HG03442 (cell line): Measurements from ENCODE around the gene STMN3.

ENCODE experiments used
- ATAC-seq: cut with Tn5 transposase; IDR thresholded peaks from one replicate; pipeline ENCODE4 v1.9.1; 2021; ENCODE audit warnings: mild to moderate bottlenecking, moderate library complexity; ENCODE audit not compliant: unreplicated experiment

STMN3 gene

DNA sequence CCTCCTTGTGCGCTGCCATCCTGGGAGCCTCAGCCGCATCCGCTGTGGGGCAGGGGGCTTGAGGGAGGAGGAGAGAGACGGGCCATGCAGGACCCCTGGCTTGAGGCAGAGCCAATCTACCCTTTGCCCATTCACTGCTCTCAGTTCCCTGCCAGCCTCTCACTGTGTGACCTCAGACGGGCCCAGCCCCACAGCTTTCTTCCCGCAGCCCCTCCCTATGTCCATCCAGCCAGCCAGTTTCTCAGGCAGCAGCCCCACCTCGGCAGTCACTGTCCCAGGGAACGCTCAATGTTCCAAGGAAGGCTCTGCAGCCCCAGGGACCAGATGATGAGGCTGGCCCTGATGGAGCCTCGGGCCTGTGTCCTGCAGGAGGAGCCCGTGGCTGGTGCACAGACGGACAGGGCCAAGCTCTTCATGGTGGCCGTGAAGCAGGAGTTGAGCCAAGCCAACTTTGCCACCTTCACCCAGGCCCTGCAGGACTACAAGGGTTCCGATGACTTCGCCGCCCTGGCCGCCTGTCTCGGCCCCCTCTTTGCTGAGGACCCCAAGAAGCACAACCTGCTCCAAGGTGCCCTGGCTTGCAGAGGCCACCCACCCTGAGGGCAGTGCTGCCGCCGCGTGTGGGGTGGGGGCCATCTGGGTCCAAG is 39.3 kb upstream of the STMN3 start:
- ATAC-seq, result no peak

DNA sequence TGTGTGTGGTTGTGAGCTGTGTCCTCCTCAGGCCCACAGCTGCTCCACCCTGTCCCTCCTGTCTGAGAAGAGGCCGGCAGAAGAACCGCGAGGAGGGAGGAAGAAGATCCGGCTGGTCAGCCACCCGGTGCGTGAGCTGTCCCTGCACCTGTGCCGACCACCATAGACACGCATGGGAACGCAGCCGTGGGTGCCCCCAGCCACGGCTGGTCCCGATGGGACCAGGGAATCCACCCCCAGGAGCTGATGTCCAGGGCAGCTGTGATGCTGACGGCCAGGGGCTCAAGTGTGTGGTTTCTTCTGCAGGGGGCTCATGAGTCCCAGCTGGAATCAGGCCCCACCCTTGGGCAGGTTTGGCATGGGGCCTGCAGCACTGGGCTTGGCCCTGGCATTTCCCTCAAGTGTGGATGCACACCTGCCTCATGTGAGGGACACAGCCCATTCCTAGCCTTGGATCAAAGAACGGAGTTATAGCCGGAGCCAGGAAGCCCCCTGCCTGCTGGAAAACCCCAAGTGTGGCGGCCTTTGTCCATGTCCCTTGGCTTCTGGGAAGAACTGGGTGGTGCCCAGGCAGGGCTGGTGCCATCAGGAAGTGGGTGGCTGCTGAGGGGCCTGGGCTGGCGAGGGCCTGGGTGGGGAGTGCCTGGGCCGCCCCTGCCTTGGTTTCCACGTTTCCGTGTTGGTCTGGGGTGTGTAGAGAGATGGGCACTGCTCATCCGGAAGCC is 38.6 kb upstream of the STMN3 start:
- ATAC-seq, result no peak

- ATAC-seq, result no peak
Measured at GRCh38 chr20:63690898-63691710, 37.9 kb upstream of the STMN3 start.

DNA sequence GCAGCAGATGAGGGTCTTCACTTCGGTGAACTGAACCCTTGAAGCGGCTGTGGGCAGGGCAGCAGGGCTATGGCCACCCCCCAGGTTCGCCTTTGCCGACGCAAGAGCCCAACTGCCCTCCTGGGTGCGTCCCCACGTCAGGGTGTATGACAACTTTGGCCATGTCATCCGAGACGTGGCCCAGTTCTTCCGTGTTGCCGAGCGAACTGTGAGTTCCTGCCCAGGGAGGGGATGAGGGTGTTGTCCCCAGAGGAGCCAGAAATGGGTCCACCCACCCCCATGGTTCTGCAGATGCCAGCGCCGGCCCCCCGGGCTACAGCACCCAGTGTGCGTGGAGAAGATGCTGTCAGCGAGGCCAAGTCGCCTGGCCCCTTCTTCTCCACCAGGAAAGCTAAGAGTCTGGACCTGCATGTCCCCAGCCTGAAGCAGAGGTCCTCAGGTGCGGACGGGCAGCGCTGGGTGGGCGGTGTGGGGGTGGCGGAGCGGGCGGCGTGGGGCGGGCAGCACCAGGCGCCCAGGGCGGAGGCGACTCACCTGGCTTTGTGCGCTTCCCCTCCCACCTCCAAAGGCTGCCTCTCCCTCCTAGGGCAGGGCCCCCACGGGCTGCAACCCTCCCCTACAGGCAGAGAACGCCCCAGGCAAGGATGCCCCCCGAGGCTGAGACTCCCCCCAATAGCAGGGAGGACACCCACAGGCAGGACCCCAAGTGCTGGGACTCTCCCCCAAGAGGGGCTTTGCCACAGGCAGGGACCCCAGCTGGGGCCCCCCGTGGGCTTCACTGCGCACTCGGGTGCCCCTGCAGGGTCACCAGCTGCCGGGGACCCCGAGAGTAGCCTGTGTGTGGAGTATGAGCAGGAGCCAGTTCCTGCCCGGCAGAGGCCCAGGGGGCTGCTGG is 37.0 kb upstream of the STMN3 start:
- no peak for ATAC-seq

DNA sequence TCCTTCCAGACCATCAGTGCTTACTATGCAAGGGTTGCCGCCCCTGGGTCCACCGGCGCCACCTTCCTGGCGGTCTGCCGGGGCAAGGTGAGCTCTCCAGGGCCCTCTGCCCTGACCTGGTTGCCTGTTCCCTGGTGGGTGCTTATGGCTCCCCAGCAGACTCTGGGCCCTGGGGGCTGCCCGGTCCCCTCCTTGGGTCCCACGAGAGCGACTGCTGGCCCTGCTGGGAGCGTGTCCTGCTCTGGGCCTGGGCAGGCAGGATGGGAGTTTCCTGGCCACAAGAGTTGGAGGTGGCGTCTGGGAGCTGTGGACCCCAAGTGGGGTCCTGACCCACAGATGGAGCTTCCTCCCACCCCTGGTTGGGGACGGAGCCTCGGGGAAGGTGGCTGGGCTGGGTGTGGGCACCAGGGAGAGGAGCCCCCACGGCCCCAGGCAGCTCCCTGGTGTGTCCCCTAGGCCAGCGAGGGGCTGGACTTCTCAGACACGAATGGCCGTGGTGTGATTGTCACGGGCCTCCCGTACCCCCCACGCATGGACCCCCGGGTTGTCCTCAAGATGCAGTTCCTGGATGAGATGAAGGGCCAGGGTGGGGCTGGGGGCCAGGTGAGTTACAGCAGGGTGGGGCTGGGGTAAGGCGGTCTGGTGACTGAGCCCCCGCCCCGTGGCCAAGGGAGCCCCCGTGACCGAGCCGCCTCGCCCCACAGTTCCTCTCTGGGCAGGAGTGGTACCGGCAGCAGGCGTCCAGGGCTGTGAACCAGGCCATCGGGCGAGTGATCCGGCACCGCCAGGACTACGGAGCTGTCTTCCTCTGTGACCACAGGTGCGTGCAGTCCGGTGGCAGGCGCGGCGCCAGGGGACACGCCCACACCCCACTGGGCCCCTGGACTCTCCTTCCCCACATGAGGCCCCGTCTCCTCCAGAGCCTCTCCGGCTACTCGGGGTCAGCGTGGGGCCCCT is 36.1 kb upstream of the STMN3 start:
- ATAC-seq, result no peak

DNA sequence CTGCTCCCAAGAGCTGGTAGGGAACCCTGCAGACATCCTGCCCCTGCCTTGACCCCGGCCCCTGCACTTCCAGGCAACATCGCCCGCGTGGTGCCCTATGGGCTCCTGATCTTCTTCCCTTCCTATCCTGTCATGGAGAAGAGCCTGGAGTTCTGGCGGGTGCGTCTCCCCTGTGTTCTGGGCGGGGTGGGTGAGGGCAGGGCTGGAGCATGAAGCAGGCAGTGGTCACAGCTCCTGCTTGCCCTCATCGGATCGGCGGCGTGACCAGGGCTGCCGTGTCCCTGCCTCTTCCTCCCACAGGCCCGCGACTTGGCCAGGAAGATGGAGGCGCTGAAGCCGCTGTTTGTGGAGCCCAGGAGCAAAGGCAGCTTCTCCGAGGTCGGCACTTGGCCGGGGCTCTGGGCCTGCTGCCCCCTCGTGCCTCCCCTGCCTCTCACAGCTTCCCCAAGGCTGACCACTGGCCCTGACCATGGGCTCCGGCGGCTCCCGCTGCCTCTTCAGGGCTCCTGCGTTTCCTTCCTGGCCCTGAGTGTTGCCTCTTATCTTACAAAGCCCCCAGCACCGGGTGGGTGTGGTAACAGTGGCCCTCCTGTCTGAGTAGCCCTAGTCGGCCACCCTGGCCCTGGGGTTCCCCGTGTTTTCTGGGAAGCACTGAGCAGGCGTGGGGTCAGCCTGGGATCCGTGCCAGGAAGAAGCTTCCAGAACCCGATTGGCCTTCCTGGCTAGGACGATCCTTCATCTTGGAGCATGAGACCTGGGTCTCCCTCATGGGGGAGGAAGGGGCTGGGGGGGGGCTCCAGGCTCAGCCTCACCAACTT is 35.2 kb upstream of the STMN3 start:
- ATAC-seq, result no peak

DNA sequence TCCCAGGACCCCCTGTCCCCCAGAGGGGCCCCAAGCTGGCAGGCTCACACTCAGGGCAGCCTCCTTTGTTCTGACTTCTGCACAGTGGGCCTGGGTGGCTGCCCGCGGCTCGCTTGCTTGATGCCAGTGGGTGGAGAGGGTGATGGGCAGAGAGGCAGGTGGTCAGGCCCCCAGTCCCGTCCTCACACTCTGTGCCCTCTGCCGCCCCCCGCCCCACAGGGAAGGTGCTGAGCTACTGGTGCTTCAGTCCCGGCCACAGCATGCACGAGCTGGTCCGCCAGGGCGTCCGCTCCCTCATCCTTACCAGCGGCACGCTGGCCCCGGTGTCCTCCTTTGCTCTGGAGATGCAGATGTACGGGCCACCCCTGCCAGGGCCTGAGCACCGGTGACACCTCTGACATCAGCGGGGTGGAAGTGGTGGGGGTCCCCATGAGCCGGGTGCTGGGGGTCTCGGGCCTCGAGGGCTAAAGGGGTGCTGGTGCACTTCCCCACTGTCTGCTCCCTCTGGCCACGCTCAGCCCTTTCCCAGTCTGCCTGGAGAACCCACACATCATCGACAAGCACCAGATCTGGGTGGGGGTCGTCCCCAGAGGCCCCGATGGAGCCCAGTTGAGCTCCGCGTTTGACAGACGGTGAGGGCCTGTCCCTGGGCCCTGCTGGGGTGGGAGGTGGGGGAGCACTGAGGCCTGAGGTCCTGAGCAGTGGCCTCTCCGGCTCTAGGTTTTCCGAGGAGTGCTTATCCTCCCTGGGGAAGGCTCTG is 34.4 kb upstream of the STMN3 start:
- no peak for ATAC-seq

GRCh38 chr20:63686492-63687321 is 33.5 kb upstream of the STMN3 start:
- no peak for ATAC-seq

- ATAC-seq, result no peak
Measured at GRCh38 chr20:63686094-63686491, 32.9 kb upstream of the STMN3 start.

GRCh38 chr20:63685269-63686026 is 32.2 kb upstream of the STMN3 start:
- ATAC-seq, result no peak

DNA sequence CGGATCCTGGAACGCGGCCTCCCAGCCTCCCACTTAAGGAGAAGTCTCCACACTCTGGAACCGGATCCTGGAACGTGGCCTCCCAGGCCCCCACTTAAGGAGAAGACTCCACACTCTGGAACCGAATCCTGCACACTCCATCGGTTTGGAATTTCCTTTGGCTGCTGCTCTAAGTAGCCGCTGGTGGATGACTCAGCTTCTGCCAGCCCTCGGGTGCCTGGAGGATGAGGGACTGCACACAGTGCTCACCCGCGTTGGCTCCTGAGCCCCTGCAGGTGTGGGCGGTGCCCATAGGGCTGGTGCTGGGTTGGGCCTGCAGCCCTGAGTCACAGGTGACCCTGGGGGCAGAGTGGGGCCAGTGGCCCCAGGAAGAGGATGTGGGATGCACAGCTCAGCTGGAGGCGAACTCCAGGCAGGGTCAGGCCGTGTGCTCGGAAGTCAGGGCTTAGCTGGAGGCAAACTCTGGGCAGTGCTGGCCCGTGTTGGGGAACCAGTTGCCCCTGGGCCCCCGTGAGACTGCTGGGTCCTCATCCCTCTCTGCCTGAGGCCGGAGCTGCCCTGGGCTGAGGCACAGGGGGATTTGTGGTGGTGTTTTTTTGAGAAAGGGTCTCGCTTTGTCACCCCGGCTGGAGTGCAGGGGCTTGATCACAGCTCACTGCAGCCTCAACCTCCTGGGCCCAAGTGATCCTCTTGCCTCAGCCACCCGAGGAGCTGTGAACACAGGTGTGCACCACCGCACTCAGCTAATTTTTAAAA is 29.3 kb upstream of the STMN3 start:
- ATAC-seq, result no peak

DNA sequence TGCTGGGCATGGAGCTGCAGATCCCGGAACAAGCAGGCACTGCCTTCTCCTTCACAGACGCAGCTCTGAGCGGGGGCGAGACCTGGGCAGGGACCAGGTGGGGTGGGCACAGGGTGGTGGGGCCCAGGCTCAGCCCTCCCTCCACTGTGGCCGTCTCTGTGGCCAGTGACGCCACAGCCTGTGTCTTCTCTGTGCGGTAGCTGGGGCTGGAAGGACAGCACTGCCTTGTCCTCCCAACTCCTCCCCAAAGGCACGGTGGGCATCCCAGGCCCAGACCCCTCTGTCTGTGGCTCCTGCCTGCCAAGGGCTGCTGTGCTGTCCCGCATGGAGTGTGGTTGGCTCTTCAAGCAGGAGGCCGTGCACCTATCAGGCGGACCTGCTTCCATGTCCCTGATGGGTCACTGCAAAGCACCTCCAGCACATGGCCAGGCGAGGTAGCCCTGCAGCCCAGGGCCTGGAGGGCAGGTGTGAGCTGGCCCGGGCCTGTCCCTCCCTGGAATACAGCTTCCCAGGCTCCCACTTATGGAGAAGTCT is 28.5 kb upstream of the STMN3 start:
- no peak for ATAC-seq

DNA sequence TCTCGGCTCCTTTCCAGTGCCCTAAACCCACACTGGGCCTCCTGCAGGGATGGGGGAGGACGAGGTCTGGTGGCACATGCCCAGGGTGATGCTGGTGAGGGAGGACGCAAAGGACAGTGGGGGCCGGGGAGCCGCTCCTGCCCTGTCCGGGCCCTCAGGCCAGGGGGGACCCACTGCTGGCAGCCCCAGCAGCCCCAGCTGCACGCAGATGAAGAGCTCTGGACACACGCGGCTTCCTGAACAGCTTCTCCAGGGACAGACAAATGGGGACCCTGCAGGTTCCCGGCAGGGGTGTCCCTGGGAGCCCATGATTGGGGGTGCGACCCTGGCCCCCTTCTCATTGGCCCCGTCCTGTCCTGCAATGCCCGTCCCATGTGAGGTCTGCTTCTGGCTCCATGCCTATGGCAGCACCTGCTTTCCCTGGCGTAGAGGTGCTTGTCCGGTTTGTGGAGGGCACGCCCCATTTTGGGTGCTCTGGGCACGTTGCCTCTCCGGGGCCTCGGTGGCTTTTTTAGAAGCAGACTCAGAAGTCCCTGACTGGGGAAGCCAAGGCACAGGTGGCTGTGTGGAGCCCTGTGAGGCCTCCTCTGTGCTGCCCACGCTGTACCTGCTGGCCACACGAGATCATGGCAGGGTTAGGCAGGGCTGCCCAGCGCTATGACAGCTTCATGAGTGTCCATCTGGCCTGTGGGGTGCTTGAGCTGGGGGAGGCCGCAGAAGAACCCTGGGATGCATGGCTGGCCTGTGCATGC is 27.8 kb upstream of the STMN3 start:
- ATAC-seq, result no peak

DNA sequence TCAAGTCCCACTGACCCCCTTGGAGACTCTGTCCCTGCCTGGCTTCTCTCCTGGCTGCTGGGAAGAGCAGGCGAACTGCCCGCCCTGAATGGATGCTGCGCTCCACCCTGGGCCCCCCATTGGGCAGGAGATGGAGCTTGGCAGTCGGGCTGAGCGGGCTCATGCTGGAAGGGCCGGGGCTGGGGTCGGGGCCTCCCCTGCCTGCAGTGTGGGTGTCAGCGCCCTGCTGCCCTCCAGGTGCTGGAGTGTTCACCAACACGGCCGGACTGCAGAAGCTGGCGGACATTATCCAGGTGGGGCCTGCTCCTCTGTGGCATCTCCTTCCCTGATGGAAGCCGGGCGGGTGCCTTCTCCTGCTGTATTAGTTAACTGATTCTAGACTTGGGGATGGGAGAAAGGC is 27.2 kb upstream of the STMN3 start:
- ATAC-seq, result no peak

DNA sequence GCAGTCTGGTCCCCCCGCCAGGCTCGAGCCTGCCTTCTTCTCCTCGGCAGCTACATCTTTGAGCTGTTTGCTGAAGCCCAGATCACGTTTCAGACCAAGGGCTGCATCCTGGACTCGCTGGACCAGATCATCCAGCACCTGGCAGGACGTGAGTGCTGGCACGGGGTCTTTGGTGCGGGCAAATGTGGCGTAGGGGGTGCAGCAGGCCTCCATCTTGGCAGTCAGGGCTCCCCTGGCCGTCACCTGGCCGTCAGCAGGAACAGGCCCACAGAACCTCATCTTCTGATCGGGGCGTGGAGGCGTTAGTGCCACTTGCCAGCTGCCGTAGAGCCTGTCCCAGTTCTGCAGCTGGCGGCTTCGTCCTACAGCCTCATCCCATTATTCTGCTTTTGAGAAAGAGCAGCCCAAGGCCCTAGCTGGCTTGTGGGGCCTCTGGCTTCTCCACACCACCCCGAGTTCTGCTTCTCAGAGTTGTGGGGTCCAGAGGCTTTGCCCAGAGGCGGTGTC is 26.6 kb upstream of the STMN3 start:
- no peak for ATAC-seq
